C4-2B (cell line): ENCODE measurements around the gene CEP70.

Experiments used
- ZFX ChIP-seq: fragments of 450-650 bp; IDR thresholded peaks from 2 replicates; pipeline ENCODE4 v1.6.1; 2017
- TF ChIP-seq, protein P1 (sequence below): fragments of 450-650 bp; conservative IDR thresholded peaks from 2 replicates; pipeline ENCODE4 v1.5.1; 2017; ENCODE audit warnings: mild to moderate bottlenecking

GRCh38 chr3:138468886-138469285 lies 125.2 kb downstream of the CEP70 start:
- TF ChIP-seq, protein P1, sequence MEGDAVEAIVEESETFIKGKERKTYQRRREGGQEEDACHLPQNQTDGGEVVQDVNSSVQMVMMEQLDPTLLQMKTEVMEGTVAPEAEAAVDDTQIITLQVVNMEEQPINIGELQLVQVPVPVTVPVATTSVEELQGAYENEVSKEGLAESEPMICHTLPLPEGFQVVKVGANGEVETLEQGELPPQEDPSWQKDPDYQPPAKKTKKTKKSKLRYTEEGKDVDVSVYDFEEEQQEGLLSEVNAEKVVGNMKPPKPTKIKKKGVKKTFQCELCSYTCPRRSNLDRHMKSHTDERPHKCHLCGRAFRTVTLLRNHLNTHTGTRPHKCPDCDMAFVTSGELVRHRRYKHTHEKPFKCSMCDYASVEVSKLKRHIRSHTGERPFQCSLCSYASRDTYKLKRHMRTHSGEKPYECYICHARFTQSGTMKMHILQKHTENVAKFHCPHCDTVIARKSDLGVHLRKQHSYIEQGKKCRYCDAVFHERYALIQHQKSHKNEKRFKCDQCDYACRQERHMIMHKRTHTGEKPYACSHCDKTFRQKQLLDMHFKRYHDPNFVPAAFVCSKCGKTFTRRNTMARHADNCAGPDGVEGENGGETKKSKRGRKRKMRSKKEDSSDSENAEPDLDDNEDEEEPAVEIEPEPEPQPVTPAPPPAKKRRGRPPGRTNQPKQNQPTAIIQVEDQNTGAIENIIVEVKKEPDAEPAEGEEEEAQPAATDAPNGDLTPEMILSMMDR, result no peak
- TF ChIP-seq ZFX, result no peak
